GM19467 (cell line): ENCODE data around the gene TARBP1.
"Not testable (repeated sequence)": the region's sequence is repeated elsewhere in the genome, so short reads cannot be mapped to it uniquely, and the experiment has no call there.

Source experiments
- ATAC-seq: cut with Tn5 transposase; IDR thresholded peaks from one replicate; pipeline ENCODE4 v1.9.1; 2021; ENCODE audit warnings: mild to moderate bottlenecking, moderate library complexity; ENCODE audit not compliant: unreplicated experiment

The TARBP1 gene

GRCh38 chr1:234361102-234361603 is 117.8 kb downstream of the TARBP1 start:
- no peak for ATAC-seq

GRCh38 chr1:234357831-234358230 is 121.1 kb downstream of the TARBP1 start:
- no peak for ATAC-seq

GRCh38 chr1:234356615-234357269 is 122.2 kb downstream of the TARBP1 start:
- not testable (repeated sequence) for ATAC-seq

- no peak for ATAC-seq
Measured at GRCh38 chr1:234355782-234356510, 123.0 kb downstream of the TARBP1 start.

GRCh38 chr1:234348964-234349363 is 130.0 kb downstream of the TARBP1 start:
- no peak for ATAC-seq

- no peak for ATAC-seq
Measured at GRCh38 chr1:234345237-234345636, 133.7 kb downstream of the TARBP1 start.

- ATAC-seq, result no peak
Measured at GRCh38 chr1:234342774-234343173, 136.2 kb downstream of the TARBP1 start.
